Ovary (tissue), 9 donors: ENCODE results near the gene RNF135. TPM values are rescaled to one million over a fixed set of nuclear protein-coding genes. Genes with fewer than 3 reads are reported as not detected.

Experiments used
- DNase-seq, 5 donors: peaks; one replicate each; pipeline ENCODE4 v3.0.0-alpha.2; 2019 to 2020
- H3K27ac ChIP-seq, 2 donors: fragments of 200-600 bp; one replicate each; pipeline versions ENCODE4 v1.5.1 to v1.8.0; 2019 to 2022
- H3K27me3 ChIP-seq: fragments of 200-600 bp; one replicate; pipeline ENCODE4 v1.8.0; 2022
- H3K36me3 ChIP-seq: fragments of 200-600 bp; sonication (generic); one replicate; pipeline ENCODE4 v1.5.1; 2019
- H3K4me1 ChIP-seq: one replicate; pipeline ENCODE4 v1.8.1; 2013; ENCODE audit warnings: mild to moderate bottlenecking, moderate library complexity; ENCODE audit not compliant: insufficient read depth
- H3K4me3 ChIP-seq: fragments of 200-600 bp; sonication (generic); one replicate; pipeline ENCODE4 v1.5.1; 2017
- H3K9me3 ChIP-seq, 2 donors: fragments of 200-600 bp in 1 of 2; sonication (generic) in 1 of 2; one replicate each; pipeline versions ENCODE4 v1.5.1 to v1.8.1; 2013 to 2019; ENCODE audit warnings: mild to moderate bottlenecking in 1 of 2, moderate library complexity in 1 of 2
- EP300 ChIP-seq: sonication (generic); formaldehyde crosslinking; IDR thresholded peaks from one replicate; pipeline ENCODE4 v1.6.1; 2017; ENCODE audit warnings: antibody characterized with exemption
- POLR2A ChIP-seq: fragments of 450-650 bp; IDR thresholded peaks from one replicate; pipeline ENCODE4 v1.6.1; 2017; ENCODE audit warnings: antibody characterized with exemption, mild to moderate bottlenecking, moderate library complexity
- intact Hi-C, 4 donors: fragments of 100-400 bp; cut with DNase I; formaldehyde crosslinking; loops; one replicate each; pipeline versions ENCODE4 v1.11.0 to v1.15.1; 2022 to 2023
- polyA plus RNA-seq, 2 donors: library from polyadenylated mRNA; stranded (reverse); fragments of 200-250 nt in 1 of 2; fragments of 350-450 nt in 1 of 2; fragmentation: Illumina TruSeq in 1 of 2; extraction: RNeasy Lipid Tissue Mini Kit (QIAGEN cat#74804) in 1 of 2; gene quantifications; one replicate each; pipeline ENCODE4 v1.2.3, GENCODE V29; 2013 to 2014
- small RNA-seq: library from RNA; depleted of rRNA; stranded (forward); fragments of <200 nt; gene quantifications from one replicate; pipeline ENCODE3, GENCODE V24; 2016
- total RNA-seq, 7 donors: library from RNA; depleted of rRNA in 2 of 7; stranded (reverse); fragments of >200 nt in 2 of 7; fragmentation: NEBNext Ultra II Directional in 3 of 7; extraction: Animal tissue kit (Norgen Biotek cat#: 25700) in 3 of 7; gene quantifications; one replicate each; pipeline versions ENCODE4 v1.1.0 to v1.2.4, GENCODE V29; 2016 to 2023
- TF ChIP-seq, protein P1 (sequence below), 3 donors: fragments of 450-650 bp in 2 of 3; fragments of 200-600 bp in 1 of 3; IDR thresholded peaks; one replicate each; pipeline versions ENCODE4 v1.5.1 to v1.8.0; 2016 to 2022; ENCODE audit warnings: antibody characterized with exemption in 3 of 3, mild to moderate bottlenecking in 1 of 3
- donor health status: DM: no; HTN: no; CAD: no; lungs with moderate emphysema.
- donor health status: DM: no; HTN: no; CAD: no.
- donor health status: Bipolar disorder and iron deficiency.
- donor health status: DM: yes; HTN: yes; CAD: no.
- donor health status: DM: no; HTN: no; CAD: no.
- donor health status: DM: yes; HTN: yes; CAD: no.

RNF135 gene
- total and polyA plus RNA-seq, 9 donors, result 14.8 to 25.0 (median 18.3) TPM

DNA sequence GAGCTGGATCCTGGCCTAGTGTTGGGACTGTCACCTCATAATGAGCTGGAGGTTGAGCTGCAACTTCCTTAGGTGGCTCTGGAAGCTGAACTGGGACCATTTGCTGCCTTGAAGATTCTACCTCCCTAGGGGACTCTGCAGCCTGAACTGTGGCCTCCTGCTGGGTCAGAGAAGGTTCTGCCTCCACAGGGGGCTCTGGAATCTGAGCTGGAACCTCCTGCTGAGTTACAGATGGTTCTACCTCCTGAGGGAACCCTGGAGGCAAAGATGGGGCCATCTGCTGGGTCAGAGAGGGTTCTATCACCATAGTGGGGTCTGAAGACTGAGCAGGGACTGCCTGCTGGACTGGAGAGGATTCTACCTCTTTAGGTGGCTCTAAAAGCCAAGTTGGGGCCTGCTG, 77.3 kb downstream of the RNF135 start:
- Histone ChIP-seq H3K36me3 (no peaks in the 10 kb centered on the region), H3K4me3 (no peak overlapping the region)
- intact Hi-C loops, result no loop called here

DNA sequence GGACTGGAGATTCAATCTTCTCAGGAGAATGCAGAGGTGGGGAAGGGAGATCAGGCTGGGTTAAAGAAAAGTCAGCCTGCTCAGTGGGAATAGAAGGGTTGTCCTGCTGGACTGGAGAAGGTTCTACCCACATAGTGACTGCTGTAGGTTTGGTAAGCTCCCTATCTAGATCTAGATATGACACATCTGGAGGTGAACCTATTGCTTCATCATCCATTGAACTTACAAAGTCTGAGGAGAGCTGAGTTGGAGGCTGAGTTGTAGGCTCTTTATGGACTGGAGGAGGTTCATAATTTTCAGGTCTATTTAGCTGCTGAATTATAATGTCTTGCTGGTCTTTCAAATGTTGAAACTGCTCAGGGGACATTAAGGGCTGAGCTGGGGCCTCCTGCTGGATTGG, 77.9 kb downstream of the RNF135 start:
- H3K27ac ChIP-seq, result no peak overlapping the region
- DNase-seq, result no peak
- TF ChIP-seq, protein P1, sequence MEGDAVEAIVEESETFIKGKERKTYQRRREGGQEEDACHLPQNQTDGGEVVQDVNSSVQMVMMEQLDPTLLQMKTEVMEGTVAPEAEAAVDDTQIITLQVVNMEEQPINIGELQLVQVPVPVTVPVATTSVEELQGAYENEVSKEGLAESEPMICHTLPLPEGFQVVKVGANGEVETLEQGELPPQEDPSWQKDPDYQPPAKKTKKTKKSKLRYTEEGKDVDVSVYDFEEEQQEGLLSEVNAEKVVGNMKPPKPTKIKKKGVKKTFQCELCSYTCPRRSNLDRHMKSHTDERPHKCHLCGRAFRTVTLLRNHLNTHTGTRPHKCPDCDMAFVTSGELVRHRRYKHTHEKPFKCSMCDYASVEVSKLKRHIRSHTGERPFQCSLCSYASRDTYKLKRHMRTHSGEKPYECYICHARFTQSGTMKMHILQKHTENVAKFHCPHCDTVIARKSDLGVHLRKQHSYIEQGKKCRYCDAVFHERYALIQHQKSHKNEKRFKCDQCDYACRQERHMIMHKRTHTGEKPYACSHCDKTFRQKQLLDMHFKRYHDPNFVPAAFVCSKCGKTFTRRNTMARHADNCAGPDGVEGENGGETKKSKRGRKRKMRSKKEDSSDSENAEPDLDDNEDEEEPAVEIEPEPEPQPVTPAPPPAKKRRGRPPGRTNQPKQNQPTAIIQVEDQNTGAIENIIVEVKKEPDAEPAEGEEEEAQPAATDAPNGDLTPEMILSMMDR (IDR thresholded peaks at IDR 0.05), result no peak
- TF ChIP-seq EP300 (no peak), POLR2A (no peak)

More for the DNA sequence above, 77.3 kb downstream of the RNF135 start:
- no peaks in the 10 kb centered on the region for H3K27me3 ChIP-seq
- TF ChIP-seq POLR2A, result no peak
- no peak for TF ChIP-seq EP300
- TF ChIP-seq, protein P1 (IDR thresholded peaks at IDR 0.05), result no peak
- no peaks in the 10 kb centered on the region for H3K4me1 ChIP-seq
- H3K27ac ChIP-seq, result no peak overlapping the region
- no peak for DNase-seq
- no peaks in the 10 kb centered on the region for H3K9me3 ChIP-seq

More for the DNA sequence above, 77.9 kb downstream of the RNF135 start:
- Histone ChIP-seq H3K36me3 (no peaks in the 10 kb centered on the region), H3K4me1 (no peaks in the 10 kb centered on the region), H3K4me3 (no peak overlapping the region), H3K9me3 (no peaks in the 10 kb centered on the region), H3K27me3 (no peaks in the 10 kb centered on the region)
- intact Hi-C loops, result no loop called here

Small RNA genes within 50 kb of the gene (small RNA-seq; reads per million reads assigned to genes)
- not detected for gene AC138207.3
- not detected for gene RN7SL138P

Other genes starting within 250 kb of the RNF135 start
- gene CRLF3, start 146.3 kb upstream of the RNF135 start, total RNA-seq, result 1 to 10 TPM; 6.8 to 8.4 (median 7.6) TPM
- gene CRLF3, start 146.3 kb upstream of the RNF135 start, polyA plus RNA-seq, result 1 to 10 TPM; 4.3 to 6.8 TPM
- gene ATAD5, start 139.1 kb upstream of the RNF135 start, total RNA-seq, result 1 to 10 TPM in 6 of 7 donors, under 1 TPM in 1; 0.92 to 2.5 (median 1.5) TPM
- gene ATAD5, start 139.1 kb upstream of the RNF135 start, polyA plus RNA-seq, result under 1 TPM; 0.62 TPM
- gene TEFM, start 64.8 kb upstream of the RNF135 start, total RNA-seq, result 10 to 100 TPM; 11.8 to 18.3 (median 14.7) TPM
- 10 to 100 TPM in 1 of 2 donors, 1 to 10 TPM in 1; 9.4 to 13.2 TPM for gene TEFM, start 64.8 kb upstream of the RNF135 start, polyA plus RNA-seq
- 10 to 100 TPM in 1 of 7 donors, 1 to 10 TPM in 6; 4.7 to 11.5 (median 6.0) TPM for gene ADAP2, start 49.1 kb upstream of the RNF135 start, total RNA-seq
- gene ADAP2, start 49.1 kb upstream of the RNF135 start, polyA plus RNA-seq, result 10 to 100 TPM in 1 of 2 donors, 1 to 10 TPM in 1; 5.4 to 17.6 TPM
- 10 to 100 TPM; 45.5 to 62.0 (median 58.1) TPM for gene NF1, start 123.9 kb downstream of the RNF135 start, total RNA-seq
- 10 to 100 TPM; 11.1 to 27.0 TPM for gene NF1, start 123.9 kb downstream of the RNF135 start, polyA plus RNA-seq